HEK293 (cell line): Measurements from ENCODE around the gene LRRC26.

ENCODE experiments used
- GLIS1 ChIP-seq: fragments of 450-650 bp; formaldehyde crosslinking; IDR thresholded peaks from 2 replicates; pipeline ENCODE4 v1.5.1; 2016; ENCODE audit warnings: missing biosample characterization, missing genetic modification characterization
- PRDM6 ChIP-seq: fragments of 450-650 bp; formaldehyde crosslinking; IDR thresholded peaks from 2 replicates; pipeline ENCODE4 v1.5.1; 2017; ENCODE audit warnings: missing biosample characterization, missing genetic modification characterization
- SALL2 ChIP-seq: fragments of 450-650 bp; formaldehyde crosslinking; IDR thresholded peaks from 2 replicates; pipeline ENCODE4 v1.5.0; 2017; ENCODE audit warnings: missing biosample characterization, mild to moderate bottlenecking, missing genetic modification characterization, borderline replicate concordance
- SCRT1 ChIP-seq: fragments of 450-650 bp; formaldehyde crosslinking; IDR thresholded peaks from 2 replicates; pipeline ENCODE4 v1.5.1; 2016; ENCODE audit warnings: missing biosample characterization, missing genetic modification characterization, borderline replicate concordance
- SP2 ChIP-seq: fragments of 450-650 bp; formaldehyde crosslinking; IDR thresholded peaks from 2 replicates; pipeline ENCODE4 v1.5.1; 2016; ENCODE audit warnings: missing biosample characterization, missing genetic modification characterization
- SP3 ChIP-seq: fragments of 450-650 bp; formaldehyde crosslinking; IDR thresholded peaks from 2 replicates; pipeline ENCODE4 v1.5.1; 2016; ENCODE audit warnings: missing biosample characterization, missing genetic modification characterization
- YY1 ChIP-seq: fragments of 450-650 bp; formaldehyde crosslinking; IDR thresholded peaks from 2 replicates; pipeline ENCODE4 v1.5.1; 2018; ENCODE audit warnings: missing biosample characterization, missing genetic modification characterization
- ZBTB17 ChIP-seq: fragments of 450-650 bp; formaldehyde crosslinking; IDR thresholded peaks from 2 replicates; pipeline ENCODE4 v1.5.1; 2016; ENCODE audit warnings: missing biosample characterization, missing genetic modification characterization
- ZBTB20 ChIP-seq: fragments of 450-650 bp; formaldehyde crosslinking; IDR thresholded peaks from 2 replicates; pipeline ENCODE4 v1.5.1; 2016; ENCODE audit warnings: missing biosample characterization, missing genetic modification characterization
- ZBTB26 ChIP-seq: fragments of 450-650 bp; formaldehyde crosslinking; optimal IDR thresholded peaks from 2 replicates; pipeline ENCODE3; 2016; ENCODE audit warnings: missing biosample characterization, mild to moderate bottlenecking, missing genetic modification characterization
- ZBTB8A ChIP-seq: fragments of 450-650 bp; formaldehyde crosslinking; IDR thresholded peaks from 2 replicates; pipeline ENCODE4 v1.5.1; 2016; ENCODE audit warnings: missing biosample characterization, missing genetic modification characterization
- ZEB2 ChIP-seq: fragments of 450-650 bp; formaldehyde crosslinking; IDR thresholded peaks from 2 replicates; pipeline ENCODE4 v1.5.1; 2016; ENCODE audit warnings: missing biosample characterization, missing genetic modification characterization
- ZNF155 ChIP-seq: fragments of 450-650 bp; formaldehyde crosslinking; IDR thresholded peaks from 2 replicates; pipeline ENCODE4 v1.5.1; 2016; ENCODE audit warnings: missing biosample characterization, missing genetic modification characterization
- ZNF23 ChIP-seq: fragments of 450-650 bp; formaldehyde crosslinking; IDR thresholded peaks from 2 replicates; pipeline ENCODE4 v1.5.1; 2016; ENCODE audit warnings: missing biosample characterization, missing genetic modification characterization, borderline replicate concordance
- ZNF248 ChIP-seq: fragments of 450-650 bp; formaldehyde crosslinking; IDR thresholded peaks from 2 replicates; pipeline ENCODE4 v1.5.1; 2017; ENCODE audit warnings: missing biosample characterization, missing genetic modification characterization
- ZNF26 ChIP-seq: fragments of 450-650 bp; formaldehyde crosslinking; IDR thresholded peaks from 2 replicates; pipeline ENCODE4 v1.5.1; 2016; ENCODE audit warnings: missing biosample characterization, missing genetic modification characterization
- ZNF518A ChIP-seq: fragments of 450-650 bp; formaldehyde crosslinking; conservative IDR thresholded peaks from 2 replicates; pipeline ENCODE4 v1.5.1; 2016; ENCODE audit warnings: low read depth, missing biosample characterization, missing genetic modification characterization
- ZNF610 ChIP-seq: fragments of 450-650 bp; formaldehyde crosslinking; IDR thresholded peaks from 2 replicates; pipeline ENCODE4 v1.5.1; 2016; ENCODE audit warnings: missing biosample characterization, missing genetic modification characterization, borderline replicate concordance
- ZNF624 ChIP-seq: fragments of 450-650 bp; formaldehyde crosslinking; IDR thresholded peaks from 2 replicates; pipeline ENCODE4 v1.5.1; 2017; ENCODE audit warnings: missing biosample characterization, missing genetic modification characterization
- ZNF629 ChIP-seq: fragments of 450-650 bp; formaldehyde crosslinking; IDR thresholded peaks from 2 replicates; pipeline ENCODE4 v1.5.1; 2017; ENCODE audit warnings: missing biosample characterization, missing genetic modification characterization
- ZNF777 ChIP-seq: fragments of 450-650 bp; formaldehyde crosslinking; IDR thresholded peaks from 2 replicates; pipeline ENCODE4 v1.5.1; 2017; ENCODE audit warnings: missing biosample characterization, missing genetic modification characterization, borderline replicate concordance

The LRRC26 gene

GRCh38 chr9:137205126-137206069 lies 35.5 kb upstream of the LRRC26 start, which contains the start of the genes NDOR1 and TMEM203 (continued):
- TF ChIP-seq SP3 (tag by site-specific recombination) (peak; percentile 75), PRDM6 (tag by site-specific recombination) (no peak), ZNF777 (tag by site-specific recombination) (no peak), ZNF518A (tag by site-specific recombination) (0 out of 2 replicates have a peak, but pooled peaks have one; percentile 18), ZNF248 (tag by site-specific recombination) (no peak), GLIS1 (tag by site-specific recombination) (peak; percentile 53; the same call in 1 of the 2 replicates), ZNF155 (tag by site-specific recombination) (no peak), ZNF26 (tag by site-specific recombination) (no peak), ZBTB8A (tag by site-specific recombination) (peak; percentile 78), ZNF624 (tag by site-specific recombination) (no peak), ZNF610 (tag by site-specific recombination) (0 out of 2 replicates have a peak, but pooled peaks have one; percentile 49), SALL2 (tag by site-specific recombination) (no peak), SCRT1 (no peak), YY1 (peak; percentile 90), ZEB2 (0 out of 2 replicates have a peak, but pooled peaks have one; percentile 32), SP2 (tag by site-specific recombination) (peak; percentile 88), ZNF23 (tag by site-specific recombination) (no peak), ZNF629 (no peak), ZBTB26 (tag by site-specific recombination) (peak; percentile 79), ZBTB17 (tag by site-specific recombination) (peak; percentile 77), ZBTB20 (tag by site-specific recombination) (peak; percentile 42; the same call in 1 of the 2 replicates)
